ENCODE results near the gene ARHGAP10. TPM values are rescaled to one million over a fixed set of nuclear protein-coding genes. Genes with fewer than 3 reads are reported as not detected.
"Not testable (repeated sequence)": the region's sequence is repeated elsewhere in the genome, so short reads cannot be mapped to it uniquely, and the experiment has no call there.

Gene ARHGAP10
- total RNA-seq, 4 donors from 2014 or later: 186 to 296 (median 192) TPM

- no peaks in the 10 kb centered on the region for H3K9me3 ChIP-seq
- no peak overlapping the region for H3K4me3 ChIP-seq
- H3K36me3 ChIP-seq: peaks cover 0 to 9% (median 0%) of the 10 kb centered on the region in 4 donors
- WGBS: 71% methylated on average over 4 of the region's 4 CpGs
- intact Hi-C loops (cut with DNase I): no loop called here
- peaks cover 28 to 61% (median 53%) of the 10 kb centered on the region in 4 donors for H3K4me1 ChIP-seq
- no peaks in the 10 kb centered on the region for H3K27me3 ChIP-seq
- TF ChIP-seq POLR2A (IDR thresholded peaks at IDR 0.05; ENCODE audit: low read depth) (no peak), EP300 (IDR thresholded peaks at IDR 0.05) (no peak), CTCF (IDR thresholded peaks at IDR 0.05) (no peak), POLR2AphosphoS5 (IDR thresholded peaks at IDR 0.05) (no peak)
- no peak for DNase-seq (ENCODE audit: extremely low spot score)
- H3K27ac ChIP-seq (replicated peaks in 1 of 4): no peak overlapping the region
Observed at GRCh38 chr4:147987252-147987651, 255.4 kb downstream of the ARHGAP10 start.

- no peak for DNase-seq (ENCODE audit: extremely low spot score)
- 56% methylated on average over 11 of the region's 11 CpGs for WGBS
- Histone ChIP-seq H3K36me3 (peaks cover 0 to 9% (median 0%) of the 10 kb centered on the region in 4 donors), H3K4me1 (peaks cover 39 to 68% (median 66%) of the 10 kb centered on the region in 4 donors), H3K4me3 (no peak overlapping the region), H3K9me3 (no peaks in the 10 kb centered on the region), H3K27ac (replicated peaks in 1 of 4) (peak overlapping the region; percentile 47 to 71 (median 64)), H3K27me3 (no peaks in the 10 kb centered on the region)
- intact Hi-C loops (cut with DNase I): no loop called here
- TF ChIP-seq POLR2AphosphoS5 (IDR thresholded peaks at IDR 0.05) (peak; percentile 23 to 53), POLR2A (IDR thresholded peaks at IDR 0.05; ENCODE audit: low read depth) (no peak), EP300 (IDR thresholded peaks at IDR 0.05) (no peak)
Observed at GRCh38 chr4:147991543-147992283, 259.8 kb downstream of the ARHGAP10 start.

GRCh38 chr4:147994076-147994475 lies 262.2 kb downstream of the ARHGAP10 start:
- WGBS: 58% methylated on average over 3 of the region's 3 CpGs

GRCh38 chr4:147994491-147995385 lies 262.9 kb downstream of the ARHGAP10 start:
- 85% methylated on average over 10 of the region's 10 CpGs for WGBS
- Histone ChIP-seq H3K4me1 (peaks cover 42 to 72% (median 65%) of the 10 kb centered on the region in 4 donors), H3K36me3 (peaks cover 0 to 16% (median 6%) of the 10 kb centered on the region in 4 donors), H3K9me3 (no peaks in the 10 kb centered on the region), H3K27me3 (no peaks in the 10 kb centered on the region), H3K27ac (replicated peaks in 1 of 4) (no peak overlapping the region), H3K4me3 (no peak overlapping the region)
- no peak for TF ChIP-seq POLR2A (IDR thresholded peaks at IDR 0.05; ENCODE audit: low read depth)
- no peak for DNase-seq (ENCODE audit: extremely low spot score)
- intact Hi-C loops (cut with DNase I): no loop called here

More at GRCh38 chr4:147994076-147994475, 262.2 kb downstream of the ARHGAP10 start:
- DNase-seq (ENCODE audit: extremely low spot score): no peak
- Histone ChIP-seq H3K36me3 (peaks cover 0 to 9% (median under 1%) of the 10 kb centered on the region in 4 donors), H3K9me3 (no peaks in the 10 kb centered on the region), H3K27ac (replicated peaks in 1 of 4) (no peak overlapping the region), H3K27me3 (no peaks in the 10 kb centered on the region), H3K4me3 (no peak overlapping the region), H3K4me1 (peaks cover 42 to 72% (median 65%) of the 10 kb centered on the region in 4 donors)
- TF ChIP-seq EP300 (IDR thresholded peaks at IDR 0.05) (no peak), POLR2A (IDR thresholded peaks at IDR 0.05; ENCODE audit: low read depth) (no peak), POLR2AphosphoS5 (IDR thresholded peaks at IDR 0.05) (no peak), CTCF (IDR thresholded peaks at IDR 0.05) (no peak)
- intact Hi-C loops (cut with DNase I): no loop called here

GRCh38 chr4:147996859-147997258 lies 265.0 kb downstream of the ARHGAP10 start:
- Histone ChIP-seq H3K4me3 (no peak overlapping the region), H3K9me3 (no peaks in the 10 kb centered on the region), H3K27ac (replicated peaks in 1 of 4) (peak overlapping the region in 3 of 4 donors; percentile 9 to 19 (median 16)), H3K4me1 (peaks cover 32 to 52% (median 49%) of the 10 kb centered on the region in 4 donors), H3K27me3 (no peaks in the 10 kb centered on the region), H3K36me3 (peaks cover 0 to 11% (median 7%) of the 10 kb centered on the region in 4 donors)
- WGBS: 45% methylated on average over 3 of the region's 3 CpGs
- intact Hi-C loops (cut with DNase I): no loop called here
- no peak for TF ChIP-seq POLR2A (IDR thresholded peaks at IDR 0.05; ENCODE audit: low read depth)
- TF ChIP-seq EP300 (IDR thresholded peaks at IDR 0.05): no peak
- peak in 1 of 3 experiments; percentile 10 for TF ChIP-seq CTCF (IDR thresholded peaks at IDR 0.05)
- no peak for TF ChIP-seq POLR2AphosphoS5 (IDR thresholded peaks at IDR 0.05)
- no peak for DNase-seq (ENCODE audit: extremely low spot score)

- H3K4me1 ChIP-seq: peaks cover 15 to 42% (median 33%) of the 10 kb centered on the region in 4 donors
- H3K36me3 ChIP-seq: peaks cover 0 to 11% (median 7%) of the 10 kb centered on the region in 4 donors
- H3K4me3 ChIP-seq; DNase-seq (ENCODE audit: extremely low spot score); H3K27ac ChIP-seq (replicated peaks in 1 of 4); H3K9me3 ChIP-seq; intact Hi-C loops (cut with DNase I); H3K27me3 ChIP-seq: not testable (repeated sequence)
- 100% methylated on average over 1 of the region's 1 CpG for WGBS
Observed at GRCh38 chr4:148000038-148000437, 268.1 kb downstream of the ARHGAP10 start.

Data from esophagus muscularis mucosa (tissue), 4 donors.